Activated CD4-positive, alpha-beta memory T cell treated with anti-CD3 and anti-CD28 coated beads for 36 hours (primary cell): ENCODE measurements around the gene GAP43. TPM values are rescaled to one million over a fixed set of nuclear protein-coding genes. Genes with fewer than 3 reads are reported as not detected.

Source experiments
- CTCF ChIA-PET: fragments of 350-600 bp; sonication (Branson Sonifier 250); formaldehyde crosslinking; loops from one replicate; lab custom pipeline; 2021; ENCODE audit warnings: antibody characterized with exemption, inconsistent platforms; lab: Charles Lee
- POLR2A ChIA-PET: fragments of 350-600 bp; sonication (Branson Sonifier 250); formaldehyde crosslinking; loops from one replicate; lab custom pipeline; 2021; ENCODE audit warnings: antibody characterized with exemption; lab: Charles Lee
- DNase-seq: peaks from one replicate; pipeline ENCODE4 v3.0.0-alpha.2; 2020
- H3K27ac Mint-ChIP-seq: one replicate; pipeline ENCODE4 v1.8.0; 2021; ENCODE audit warnings: mixed read lengths
- H3K27me3 Mint-ChIP-seq: one replicate; pipeline ENCODE4 v1.8.0; 2021; ENCODE audit warnings: mixed read lengths
- H3K36me3 Mint-ChIP-seq: one replicate; pipeline ENCODE4 v1.8.0; 2021; ENCODE audit warnings: mixed read lengths
- H3K4me1 Mint-ChIP-seq: one replicate; pipeline ENCODE4 v1.8.0; 2021; ENCODE audit warnings: low read depth, mixed read lengths
- H3K4me3 Mint-ChIP-seq: one replicate; pipeline ENCODE4 v1.8.0; 2021; ENCODE audit warnings: mild to moderate bottlenecking, mixed read lengths
- H3K9me3 Mint-ChIP-seq: one replicate; pipeline ENCODE4 v1.8.0; 2021; ENCODE audit warnings: mixed read lengths
- intact Hi-C: fragments of 100-400 bp; cut with micrococcal nuclease; formaldehyde crosslinking; loops from one replicate; pipeline ENCODE4 v1.15.1; 2023
- total RNA-seq, 2 experiments: library from RNA; stranded (reverse); gene quantifications; one replicate each; pipeline ENCODE4 v1.2.3, GENCODE V29; 2021

The GAP43 gene
- total RNA-seq, 2 experiments from 2014 or later, result not detected

GRCh38 chr3:115633467-115633866, 10.2 kb downstream of the GAP43 start:
- Mint-ChIP-seq H3K4me1 (no peaks in the 10 kb centered on the region), H3K36me3 (no peaks in the 10 kb centered on the region), H3K27ac (no peak overlapping the region), H3K4me3 (no peak overlapping the region), H3K27me3 (peaks cover 15% of the 10 kb centered on the region), H3K9me3 (no peaks in the 10 kb centered on the region)
- no peak for DNase-seq
- POLR2A ChIA-PET, result no interaction called here
- CTCF ChIA-PET, result no interaction called here
- intact Hi-C loops, result no loop called here

GRCh38 chr3:115634052-115634451, 10.7 kb downstream of the GAP43 start:
- Mint-ChIP-seq H3K4me1 (no peaks in the 10 kb centered on the region), H3K36me3 (no peaks in the 10 kb centered on the region), H3K9me3 (no peaks in the 10 kb centered on the region), H3K4me3 (no peak overlapping the region), H3K27me3 (peaks cover 15% of the 10 kb centered on the region), H3K27ac (no peak overlapping the region)
- CTCF ChIA-PET, result no interaction called here
- no peak for DNase-seq
- POLR2A ChIA-PET, result no interaction called here
- intact Hi-C loops, result no loop called here

GRCh38 chr3:115635406-115635805, 12.1 kb downstream of the GAP43 start:
- Mint-ChIP-seq H3K36me3 (no peaks in the 10 kb centered on the region), H3K4me1 (no peaks in the 10 kb centered on the region), H3K27me3 (peaks cover 15% of the 10 kb centered on the region), H3K9me3 (no peaks in the 10 kb centered on the region), H3K27ac (no peak overlapping the region), H3K4me3 (no peak overlapping the region)
- intact Hi-C loops, result no loop called here
- ChIA-PET POLR2A (interaction anchor here (0.6 kb wide), 1 partner anchor 166 kb away, joined by 4 read pairs; no protein-coding TSS in a partner anchor), CTCF (no interaction called here)
- no peak for DNase-seq

- Mint-ChIP-seq H3K27me3 (peaks cover 7% of the 10 kb centered on the region), H3K9me3 (no peaks in the 10 kb centered on the region), H3K4me3 (no peak overlapping the region), H3K4me1 (no peaks in the 10 kb centered on the region), H3K36me3 (no peaks in the 10 kb centered on the region), H3K27ac (no peak overlapping the region)
- intact Hi-C loops, result no loop called here
- DNase-seq, result no peak
- ChIA-PET POLR2A (no interaction called here), CTCF (no interaction called here)
These were observed 14.9 kb downstream of the GAP43 start for GRCh38 chr3:115638241-115638640.

GRCh38 chr3:115638991-115639390, 15.7 kb downstream of the GAP43 start:
- Mint-ChIP-seq H3K27ac (no peak overlapping the region), H3K27me3 (peaks cover 7% of the 10 kb centered on the region), H3K4me3 (no peak overlapping the region), H3K9me3 (no peaks in the 10 kb centered on the region), H3K4me1 (no peaks in the 10 kb centered on the region), H3K36me3 (no peaks in the 10 kb centered on the region)
- DNase-seq, result no peak
- intact Hi-C loops, result no loop called here
- ChIA-PET CTCF (no interaction called here), POLR2A (no interaction called here)

- ChIA-PET CTCF (no interaction called here), POLR2A (no interaction called here)
- Mint-ChIP-seq H3K9me3 (no peaks in the 10 kb centered on the region), H3K4me3 (no peak overlapping the region), H3K27ac (no peak overlapping the region), H3K4me1 (no peaks in the 10 kb centered on the region), H3K27me3 (peaks cover 6% of the 10 kb centered on the region), H3K36me3 (peaks cover 2% of the 10 kb centered on the region)
- intact Hi-C loops, result no loop called here
- DNase-seq, result no peak
These were observed 21.1 kb downstream of the GAP43 start for GRCh38 chr3:115644391-115644790.

- H3K4me3 Mint-ChIP-seq, result no peak overlapping the region
- DNase-seq, result no peak
- no peak overlapping the region for H3K27ac Mint-ChIP-seq
- H3K27me3 Mint-ChIP-seq, result peaks cover 7% of the 10 kb centered on the region
- intact Hi-C loops, result no loop called here
- H3K36me3 Mint-ChIP-seq, result peaks cover 2% of the 10 kb centered on the region
- H3K9me3 Mint-ChIP-seq, result no peaks in the 10 kb centered on the region
- ChIA-PET POLR2A (no interaction called here), CTCF (no interaction called here)
- no peaks in the 10 kb centered on the region for H3K4me1 Mint-ChIP-seq
These were observed 22.8 kb downstream of the GAP43 start for GRCh38 chr3:115646027-115646690.

GRCh38 chr3:115648559-115648958, 25.2 kb downstream of the GAP43 start:
- Mint-ChIP-seq H3K4me1 (no peaks in the 10 kb centered on the region), H3K9me3 (no peaks in the 10 kb centered on the region), H3K27ac (no peak overlapping the region), H3K4me3 (no peak overlapping the region), H3K36me3 (peaks cover 2% of the 10 kb centered on the region), H3K27me3 (peaks cover 6% of the 10 kb centered on the region)
- ChIA-PET POLR2A (no interaction called here), CTCF (interaction anchor here (0.6 to 1.1 kb wide), 2 partner anchors 43 to 499 kb away, joined by 3 to 4 read pairs; no protein-coding TSS in a partner anchor)
- intact Hi-C loops, result no loop called here
- no peak for DNase-seq

GRCh38 chr3:115651087-115651486, 27.8 kb downstream of the GAP43 start:
- Mint-ChIP-seq H3K9me3 (no peaks in the 10 kb centered on the region), H3K27me3 (peaks cover 6% of the 10 kb centered on the region), H3K4me1 (peaks cover 3% of the 10 kb centered on the region), H3K27ac (no peak overlapping the region), H3K36me3 (peaks cover 2% of the 10 kb centered on the region), H3K4me3 (no peak overlapping the region)
- POLR2A ChIA-PET, result no interaction called here
- DNase-seq, result no peak
- CTCF ChIA-PET, result no interaction called here
- intact Hi-C loops, result loop anchor here (10.0 kb wide), 2 partner anchors 136 to 1336 kb away; no protein-coding TSS in a partner anchor

GRCh38 chr3:115651599-115651998, 28.3 kb downstream of the GAP43 start:
- ChIA-PET POLR2A (no interaction called here), CTCF (no interaction called here)
- Mint-ChIP-seq H3K4me3 (no peak overlapping the region), H3K4me1 (peaks cover 3% of the 10 kb centered on the region), H3K36me3 (peaks cover 2% of the 10 kb centered on the region), H3K27me3 (peaks cover 6% of the 10 kb centered on the region), H3K9me3 (no peaks in the 10 kb centered on the region), H3K27ac (no peak overlapping the region)
- DNase-seq, result no peak
- intact Hi-C loops, result loop anchor here (10.0 kb wide), 2 partner anchors 137 to 1337 kb away; no protein-coding TSS in a partner anchor

- Mint-ChIP-seq H3K4me1 (peaks cover 12% of the 10 kb centered on the region), H3K27ac (no peak overlapping the region), H3K36me3 (no peaks in the 10 kb centered on the region), H3K9me3 (no peaks in the 10 kb centered on the region), H3K27me3 (peaks cover 2% of the 10 kb centered on the region), H3K4me3 (no peak overlapping the region)
- intact Hi-C loops, result loop anchor here (10.0 kb wide), 2 partner anchors 138 to 1338 kb away; no protein-coding TSS in a partner anchor
- CTCF ChIA-PET, result no interaction called here
- DNase-seq, result no peak
- POLR2A ChIA-PET, result no interaction called here
These were observed 29.4 kb downstream of the GAP43 start for GRCh38 chr3:115652738-115653137.

GRCh38 chr3:115655761-115656282, 32.5 kb downstream of the GAP43 start:
- no peaks in the 10 kb centered on the region for H3K36me3 Mint-ChIP-seq
- H3K4me3 Mint-ChIP-seq, result no peak overlapping the region
- no peak overlapping the region for H3K27ac Mint-ChIP-seq
- intact Hi-C loops, result loop anchor here (10.0 kb wide), 2 partner anchors 141 to 1341 kb away; no protein-coding TSS in a partner anchor
- no peaks in the 10 kb centered on the region for H3K9me3 Mint-ChIP-seq
- ChIA-PET POLR2A (no interaction called here), CTCF (no interaction called here)
- H3K27me3 Mint-ChIP-seq, result no peaks in the 10 kb centered on the region
- DNase-seq, result no peak
- peaks cover 31% of the 10 kb centered on the region for H3K4me1 Mint-ChIP-seq
